HG03521 (cell line): Measurements from ENCODE around the gene MRPS34.

Source experiments
- ATAC-seq: cut with Tn5 transposase; IDR thresholded peaks from one replicate; pipeline ENCODE4 v1.9.1; 2021; ENCODE audit warnings: mild to moderate bottlenecking, moderate library complexity; ENCODE audit not compliant: unreplicated experiment

MRPS34 gene

GRCh38 chr16:1794908-1795666 lies 22.2 kb upstream of the MRPS34 start:
- no peak for ATAC-seq

DNA sequence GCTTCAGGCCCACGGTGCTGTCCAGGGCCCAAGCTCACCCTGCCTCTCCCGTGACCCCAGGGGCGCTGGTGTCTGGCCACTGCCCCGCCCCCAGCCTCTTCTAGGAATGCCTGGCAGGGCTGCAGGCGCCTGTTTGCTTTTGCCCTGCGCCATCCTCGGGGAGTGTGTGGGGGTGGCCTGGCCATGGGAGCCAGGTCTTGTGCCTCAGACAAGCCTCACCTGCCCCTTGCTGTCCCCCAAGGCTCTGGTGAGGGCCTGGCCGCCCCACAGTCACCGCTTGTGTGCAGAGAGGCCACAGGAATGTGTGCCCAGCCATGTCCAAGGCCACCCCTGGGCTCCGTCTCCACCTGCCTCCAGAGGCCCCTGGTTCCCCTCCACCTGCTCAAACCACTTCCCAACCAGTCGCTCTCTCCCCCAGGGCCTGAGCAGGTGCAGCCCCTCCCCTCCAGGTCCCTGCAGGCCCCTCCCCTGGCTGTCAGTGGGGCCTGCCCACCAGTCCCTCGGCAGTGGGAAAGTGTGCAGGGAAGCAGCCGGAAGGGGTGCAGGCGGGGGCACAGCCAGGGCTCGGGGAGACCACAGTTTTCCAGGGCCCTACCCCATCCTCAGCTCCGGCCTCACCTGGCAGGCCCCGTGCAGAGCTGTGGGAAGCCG lies 21.4 kb upstream of the MRPS34 start:
- no peak for ATAC-seq

GRCh38 chr16:1793578-1794220 lies 20.8 kb upstream of the MRPS34 start, which contains the start of gene IGFALS:
IGFALS (minus strand) TSS chr16:1793705; CDS start chr16:1793652, 53 bp downstream.
- no peak for ATAC-seq

GRCh38 chr16:1792836-1793577 lies 20.1 kb upstream of the MRPS34 start:
- ATAC-seq, result no peak

GRCh38 chr16:1791943-1792812 lies 19.2 kb upstream of the MRPS34 start:
- no peak for ATAC-seq

- no peak for ATAC-seq
Measured at GRCh38 chr16:1791256-1791942, 18.5 kb upstream of the MRPS34 start.

- no peak for ATAC-seq
Measured at GRCh38 chr16:1790611-1791255, 17.8 kb upstream of the MRPS34 start.

- ATAC-seq, result no peak
Measured at GRCh38 chr16:1790261-1790610, 17.3 kb upstream of the MRPS34 start.

GRCh38 chr16:1789643-1790045 lies 16.7 kb upstream of the MRPS34 start:
- ATAC-seq, result no peak

DNA sequence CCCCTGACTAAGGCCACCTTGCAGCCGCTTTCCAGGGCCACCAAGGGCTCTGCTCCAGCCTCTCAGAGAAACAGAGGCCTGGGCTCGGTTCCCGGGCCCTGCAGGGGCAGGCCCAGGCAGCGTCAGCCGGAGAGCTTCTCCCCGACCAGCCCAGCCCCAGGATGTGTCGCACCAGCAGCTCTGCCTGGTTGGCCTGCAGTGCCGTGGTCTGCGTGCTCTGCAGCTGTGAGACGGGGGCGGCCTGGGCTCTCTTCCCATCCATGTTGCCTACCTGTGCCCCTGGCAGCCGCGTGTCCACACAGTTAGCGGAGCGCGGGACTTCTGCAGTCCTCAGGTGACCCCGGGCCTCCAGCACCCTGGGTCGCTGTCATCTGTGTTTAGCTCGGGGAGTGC lies 15.8 kb upstream of the MRPS34 start:
- no peak for ATAC-seq

- ATAC-seq, result no peak
Measured at GRCh38 chr16:1788095-1788707, 15.3 kb upstream of the MRPS34 start.

DNA sequence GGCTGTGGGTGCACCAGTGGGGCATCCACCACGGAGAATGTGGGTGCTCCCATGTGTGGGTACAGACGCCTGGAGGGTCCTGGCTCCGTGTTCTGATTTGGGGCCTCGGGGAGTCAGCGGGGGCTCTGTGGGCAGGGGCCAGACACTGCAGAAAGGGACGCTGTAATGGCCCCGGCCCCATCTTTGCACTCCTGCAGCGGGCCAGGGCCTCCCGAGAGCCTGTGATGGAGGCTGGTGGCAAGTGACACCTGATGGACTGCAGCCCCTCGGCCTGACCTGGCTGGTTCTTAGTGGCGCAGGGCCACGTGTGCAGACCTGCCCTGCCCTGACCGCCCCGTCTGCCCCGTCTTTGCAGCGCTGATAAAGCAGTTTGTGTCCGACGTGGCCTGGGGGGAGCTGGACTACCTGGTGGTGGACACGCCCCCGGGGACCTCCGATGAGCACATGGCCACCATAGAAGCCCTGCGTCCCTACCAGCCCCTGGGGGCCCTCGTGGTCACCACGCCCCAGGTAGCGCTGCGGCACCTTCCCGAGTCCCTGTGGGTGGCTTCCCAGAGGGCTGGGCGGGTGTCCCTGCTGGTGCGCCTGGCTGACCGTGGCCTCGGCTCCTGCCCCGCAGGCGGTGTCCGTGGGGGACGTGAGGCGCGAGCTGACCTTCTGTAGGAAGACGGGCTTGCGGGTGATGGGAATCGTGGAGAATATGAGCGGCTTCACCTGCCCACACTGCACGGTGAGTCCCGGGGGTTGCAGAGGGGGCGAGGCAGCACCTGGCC lies 14.6 kb upstream of the MRPS34 start:
- ATAC-seq, result no peak

GRCh38 chr16:1787056-1787321 lies 14.1 kb upstream of the MRPS34 start:
- ATAC-seq, result no peak

- ATAC-seq, result no peak
Measured at GRCh38 chr16:1786242-1787055, 13.5 kb upstream of the MRPS34 start.

DNA sequence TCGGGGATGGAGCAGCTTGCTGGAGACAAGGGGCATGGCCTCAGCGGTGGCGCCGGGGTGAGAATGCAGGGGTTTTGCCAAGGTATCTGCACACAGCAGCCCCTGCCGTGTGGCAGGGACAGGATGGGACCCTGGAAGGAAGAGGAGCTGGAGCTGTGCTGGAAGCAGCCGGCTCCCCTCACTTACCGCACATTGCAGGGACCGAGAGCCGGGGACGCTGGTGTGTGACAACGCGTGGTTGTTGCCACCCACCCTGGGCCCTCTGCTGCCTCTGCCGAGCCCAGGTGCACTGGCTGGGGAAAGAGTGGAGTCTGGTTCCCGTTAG lies 12.9 kb upstream of the MRPS34 start:
- ATAC-seq, result no peak

DNA sequence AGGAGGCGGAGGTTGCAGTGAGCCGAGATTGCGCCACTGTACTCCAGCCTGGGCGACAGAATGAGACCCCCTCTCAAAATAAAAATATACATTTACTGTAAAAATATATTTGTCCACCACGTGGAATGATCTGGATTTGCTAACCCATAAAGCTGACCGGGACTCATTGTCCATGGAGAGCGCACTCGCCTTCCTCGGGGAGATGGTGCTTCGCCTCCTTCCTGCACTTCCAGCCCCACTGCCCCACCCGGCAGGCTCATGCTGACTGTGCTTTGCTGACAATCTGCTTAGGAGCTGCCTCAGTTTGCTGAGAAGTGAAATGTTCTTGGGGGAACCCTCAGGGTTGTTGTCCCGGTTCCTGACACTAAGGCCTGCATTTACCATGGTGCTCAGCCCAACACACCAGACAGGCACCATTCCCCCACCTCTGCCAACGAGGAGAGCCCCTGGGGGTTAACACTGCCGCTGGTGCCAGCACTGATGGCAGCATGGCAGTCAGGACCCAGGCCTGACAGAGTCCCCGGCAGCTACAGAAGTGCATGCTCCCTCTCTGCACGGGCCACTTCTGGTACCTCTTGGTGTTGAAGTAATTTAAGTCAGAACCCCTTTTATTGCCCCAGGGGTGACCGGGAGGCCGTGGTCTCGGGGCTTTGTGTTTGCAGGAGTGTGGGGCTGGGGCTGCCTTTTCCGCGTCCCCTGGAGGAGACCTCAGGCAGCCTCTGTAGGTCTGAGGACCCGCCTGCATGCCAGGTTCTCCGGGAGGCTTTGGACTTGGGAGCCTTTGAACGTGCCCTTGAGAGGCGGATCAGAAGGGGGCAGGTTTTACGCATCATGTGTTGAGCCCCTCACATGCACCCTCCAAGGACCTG lies 12.3 kb upstream of the MRPS34 start:
- no peak for ATAC-seq
